22Rv1 (cell line): ENCODE measurements around the gene ZFHX3.

ENCODE experiments used
- ZFX ChIP-seq: fragments of 450-650 bp; IDR thresholded peaks from 2 replicates; pipeline ENCODE4 v1.6.1; 2017; ENCODE audit warnings: antibody characterized with exemption, borderline replicate concordance
- TF ChIP-seq, protein P1 (sequence below): fragments of 450-650 bp; IDR thresholded peaks from 2 replicates; pipeline ENCODE4 v1.5.1; 2017; ENCODE audit warnings: mild to moderate bottlenecking

DNA sequence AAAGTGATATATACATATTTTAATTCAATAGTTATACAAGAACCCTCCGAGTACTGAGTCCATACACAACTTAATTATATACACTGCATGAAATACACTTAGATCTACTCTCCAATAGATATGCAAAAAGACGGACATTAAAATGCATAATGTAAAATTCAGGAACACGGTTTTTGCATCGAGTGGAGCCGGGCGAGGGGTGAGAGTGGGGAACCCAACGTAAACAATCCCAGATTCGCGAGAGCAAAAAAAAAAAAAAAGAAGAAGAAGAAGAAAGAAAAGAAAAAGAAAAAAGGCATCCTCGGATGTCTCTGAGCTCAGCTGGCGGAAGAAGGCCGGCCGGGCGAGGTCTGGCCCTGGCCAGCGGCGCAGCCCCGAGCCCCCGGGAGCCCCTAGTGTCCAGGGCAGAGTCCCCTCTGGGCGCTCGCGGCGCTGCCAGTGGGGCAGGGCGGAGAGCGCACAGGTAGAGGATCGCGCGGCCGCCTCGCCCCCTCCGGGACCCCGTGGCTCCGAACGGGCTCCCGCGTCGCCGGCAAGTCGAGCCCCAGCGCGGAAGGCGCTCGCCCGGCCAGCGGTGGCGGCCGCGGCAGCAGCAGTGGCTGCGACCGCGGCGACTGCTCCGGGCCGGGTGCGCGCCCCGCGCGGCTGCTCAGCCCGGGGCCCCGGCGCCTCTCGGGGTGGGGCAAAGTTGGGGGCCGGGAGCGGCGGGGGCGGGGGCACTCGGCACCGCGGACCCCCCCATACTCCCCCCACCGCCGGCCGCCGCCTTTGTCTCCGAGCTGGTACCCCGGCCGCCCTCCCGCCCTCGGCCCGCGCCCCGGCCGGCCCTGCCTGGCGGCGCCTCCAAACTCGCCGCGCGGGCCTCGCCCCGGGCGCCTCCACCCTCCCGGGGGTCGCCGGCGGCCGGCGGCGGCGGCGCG, 9.6 kb upstream of the ZFHX3 start:
- TF ChIP-seq, protein P1, sequence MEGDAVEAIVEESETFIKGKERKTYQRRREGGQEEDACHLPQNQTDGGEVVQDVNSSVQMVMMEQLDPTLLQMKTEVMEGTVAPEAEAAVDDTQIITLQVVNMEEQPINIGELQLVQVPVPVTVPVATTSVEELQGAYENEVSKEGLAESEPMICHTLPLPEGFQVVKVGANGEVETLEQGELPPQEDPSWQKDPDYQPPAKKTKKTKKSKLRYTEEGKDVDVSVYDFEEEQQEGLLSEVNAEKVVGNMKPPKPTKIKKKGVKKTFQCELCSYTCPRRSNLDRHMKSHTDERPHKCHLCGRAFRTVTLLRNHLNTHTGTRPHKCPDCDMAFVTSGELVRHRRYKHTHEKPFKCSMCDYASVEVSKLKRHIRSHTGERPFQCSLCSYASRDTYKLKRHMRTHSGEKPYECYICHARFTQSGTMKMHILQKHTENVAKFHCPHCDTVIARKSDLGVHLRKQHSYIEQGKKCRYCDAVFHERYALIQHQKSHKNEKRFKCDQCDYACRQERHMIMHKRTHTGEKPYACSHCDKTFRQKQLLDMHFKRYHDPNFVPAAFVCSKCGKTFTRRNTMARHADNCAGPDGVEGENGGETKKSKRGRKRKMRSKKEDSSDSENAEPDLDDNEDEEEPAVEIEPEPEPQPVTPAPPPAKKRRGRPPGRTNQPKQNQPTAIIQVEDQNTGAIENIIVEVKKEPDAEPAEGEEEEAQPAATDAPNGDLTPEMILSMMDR, result 0 out of 2 replicates have a peak, but pooled peaks have one; percentile 14
- TF ChIP-seq ZFX, result no peak
